Loucy (cell line): ENCODE data around the gene PCDHB8.
"Not testable (repeated sequence)": the region's sequence is repeated elsewhere in the genome, so short reads cannot be mapped to it uniquely, and the experiment has no call there.

Experiments used
- H2AFZ ChIP-seq: fragments of 200-600 bp; sonication (generic); 2 replicates; pipeline ENCODE4 v1.6.0; 2016; ENCODE audit warnings: antibody characterized with exemption, mild to moderate bottlenecking, low read length, moderate library complexity
- H3F3A ChIP-seq: fragments of 200-600 bp; 2 replicates; pipeline ENCODE4 v1.6.0; 2016; ENCODE audit warnings: antibody characterized with exemption, low read depth, mild to moderate bottlenecking
- H3K27me3 ChIP-seq: fragments of 200-600 bp; sonication (generic); 2 replicates; pipeline ENCODE4 v1.6.1; 2014; ENCODE audit warnings: low read length, mild to moderate bottlenecking; ENCODE audit not compliant: insufficient read depth, poor library complexity, severe bottlenecking
- H3K36me3 ChIP-seq: fragments of 200-600 bp; sonication (generic); 2 replicates; pipeline ENCODE4 v1.6.1; 2016; ENCODE audit warnings: low read length; ENCODE audit not compliant: insufficient read depth
- H3K4me1 ChIP-seq: fragments of 200-600 bp; sonication (generic); 2 replicates; pipeline ENCODE4 v1.5.1; 2014; ENCODE audit warnings: low read length, mild to moderate bottlenecking; ENCODE audit not compliant: insufficient read depth, poor library complexity, severe bottlenecking
- H3K4me2 ChIP-seq: fragments of 200-600 bp; sonication (generic); 2 replicates; pipeline ENCODE4 v1.6.0; 2014; ENCODE audit warnings: antibody characterized with exemption, low read length, low read depth, mild to moderate bottlenecking; ENCODE audit not compliant: poor library complexity, severe bottlenecking
- H3K4me3 ChIP-seq: fragments of 200-600 bp; sonication (generic); 2 replicates; pipeline ENCODE4 v1.5.1; 2014; ENCODE audit warnings: low read length, mild to moderate bottlenecking, mixed read lengths; ENCODE audit not compliant: poor library complexity, severe bottlenecking
- H3K79me2 ChIP-seq: fragments of 200-600 bp; sonication (generic); 2 replicates; pipeline ENCODE4 v1.6.1; 2014; ENCODE audit warnings: low read length; ENCODE audit not compliant: insufficient read depth
- H3K9ac ChIP-seq: fragments of 200-600 bp; sonication (generic); 2 replicates; pipeline ENCODE4 v1.6.0; 2014; ENCODE audit warnings: mild to moderate bottlenecking, low read depth, low read length, moderate library complexity; ENCODE audit not compliant: poor library complexity, severe bottlenecking
- H3K9me2 ChIP-seq: fragments of 200-600 bp; sonication (generic); replicated peaks from 2 replicates; pipeline ENCODE4 v1.6.1; 2016; ENCODE audit warnings: low read depth, low read length, mixed read lengths
- H3K9me3 ChIP-seq: fragments of 200-600 bp; sonication (generic); 2 replicates; pipeline ENCODE4 v1.6.1; 2014; ENCODE audit warnings: mild to moderate bottlenecking, antibody characterized with exemption, low read length, low read depth; ENCODE audit not compliant: insufficient read depth
- H4K20me1 ChIP-seq: fragments of 200-600 bp; sonication (generic); 2 replicates; pipeline ENCODE4 v1.6.0; 2014; ENCODE audit warnings: antibody characterized with exemption, low read length, mild to moderate bottlenecking; ENCODE audit not compliant: insufficient read depth, poor library complexity, severe bottlenecking

PCDHB8 gene

DNA sequence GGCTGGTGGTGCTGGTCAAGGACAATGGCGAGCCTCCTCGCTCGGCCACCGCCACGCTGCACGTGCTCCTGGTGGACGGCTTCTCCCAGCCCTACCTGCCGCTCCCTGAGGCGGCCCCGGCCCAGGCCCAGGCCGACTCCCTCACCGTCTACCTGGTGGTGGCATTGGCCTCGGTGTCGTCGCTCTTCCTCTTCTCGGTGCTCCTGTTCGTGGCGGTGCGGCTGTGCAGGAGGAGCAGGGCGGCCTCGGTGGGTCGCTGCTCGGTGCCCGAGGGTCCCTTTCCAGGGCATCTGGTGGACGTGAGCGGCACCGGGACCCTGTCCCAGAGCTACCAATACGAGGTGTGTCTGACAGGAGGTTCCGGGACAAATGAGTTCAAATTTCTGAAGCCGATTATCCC is 47.8 kb downstream of the PCDHB8 start:
- not testable (repeated sequence) for H3K9me2 ChIP-seq, H3K36me3 ChIP-seq, H3K9ac ChIP-seq, H3K9me3 ChIP-seq, H3K4me1 ChIP-seq, H3K27me3 ChIP-seq, H4K20me1 ChIP-seq, H3K4me3 ChIP-seq, H2AFZ ChIP-seq, H3F3A ChIP-seq, H3K79me2 ChIP-seq, H3K4me2 ChIP-seq
